Measurements from ENCODE around the gene ZNF578. TPM values are rescaled to one million over a fixed set of nuclear protein-coding genes. Genes with fewer than 3 reads are reported as not detected.
"Not testable (repeated sequence)": the region's sequence is repeated elsewhere in the genome, so short reads cannot be mapped to it uniquely, and the experiment has no call there.

The ZNF578 gene
- total RNA-seq: 2.6 TPM
- long read RNA-seq: 0 reads

- peak; percentile 91 for DNase-seq
- intact Hi-C loops (cut with DNase I): no loop called here
- peak; percentile 99 for ATAC-seq (ENCODE audit: poor library complexity)
Observed at GRCh38 chr19:52453324-52454094, at the start of gene ZNF578. TSS of gene ZNF578 (plus strand) at chr19:52453553. CDS start at chr19:52501846, 48,293 bp downstream.

DNA sequence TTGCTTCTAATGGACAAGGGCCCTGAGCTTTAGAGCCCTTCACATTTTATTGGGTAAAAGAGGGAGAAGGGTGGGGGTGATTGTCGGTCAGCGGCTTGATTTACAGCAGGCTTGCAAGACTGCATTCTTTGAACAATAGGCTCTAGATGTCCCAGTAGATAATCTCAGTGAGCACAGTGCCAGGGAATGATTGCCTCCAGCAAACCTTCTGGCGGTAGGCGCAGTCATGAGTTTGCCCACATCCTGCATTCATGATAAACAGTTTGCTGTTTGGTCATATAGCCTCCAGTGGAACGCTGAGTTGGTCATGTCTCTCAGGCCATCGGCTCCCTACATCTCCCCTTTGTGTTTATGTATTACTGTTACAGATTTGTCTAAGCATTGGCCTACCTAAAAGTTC lies 43.1 kb upstream of the ZNF578 start:
- ATAC-seq (ENCODE audit: poor library complexity) (no peak), DNase-seq (no peak)
- intact Hi-C loops (cut with DNase I): no loop called here

DNA sequence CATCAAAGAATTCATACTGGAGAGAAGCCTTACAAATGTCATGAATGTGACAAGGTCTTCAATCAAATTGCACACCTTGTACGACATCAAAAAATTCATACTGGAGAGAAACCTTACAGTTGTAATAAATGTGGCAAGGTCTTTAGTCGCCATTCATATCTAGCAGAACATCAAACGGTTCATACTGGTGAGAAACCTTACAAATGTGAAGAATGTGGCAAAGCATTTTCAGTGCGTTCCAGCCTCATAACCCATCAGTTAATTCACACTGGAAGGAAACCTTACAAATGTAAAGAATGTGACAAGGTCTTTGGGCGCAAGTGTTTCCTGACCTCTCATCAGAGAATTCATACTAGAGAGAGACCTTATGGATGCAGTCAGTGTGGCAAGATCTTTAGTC lies 37.6 kb upstream of the ZNF578 start:
- intact Hi-C loops (cut with DNase I): no loop called here
- no peak for DNase-seq
- ATAC-seq (ENCODE audit: poor library complexity): no peak

DNA sequence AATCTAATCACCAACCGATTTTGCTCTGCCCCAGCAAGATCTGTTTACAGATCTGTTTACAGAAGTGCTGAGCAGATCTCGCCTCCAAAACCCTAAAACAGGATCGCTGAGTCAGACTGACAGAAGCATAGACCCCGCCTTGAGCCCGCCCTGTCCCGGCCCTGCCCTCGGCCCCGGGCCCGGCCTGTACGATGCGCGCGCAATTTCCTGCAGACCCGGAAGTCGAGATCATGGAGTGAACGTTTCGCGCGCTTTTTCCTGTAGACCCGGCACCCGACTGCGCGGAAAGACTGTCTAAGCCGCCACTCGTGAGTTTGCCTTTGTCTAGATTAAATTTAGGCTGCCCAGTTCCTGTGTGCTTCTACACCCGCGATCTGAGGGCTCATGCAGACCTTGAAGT lies 24.4 kb upstream of the ZNF578 start, which contains the start of gene ZNF534:
Gene ZNF534, plus strand, starts transcription at position 212 of the 400 bp plus-strand sequence. CDS start 2,327 bp downstream, outside the sequence.
- DNase-seq (no peak), ATAC-seq (ENCODE audit: poor library complexity) (no peak)
- intact Hi-C loops (cut with DNase I): no loop called here

- ATAC-seq (ENCODE audit: poor library complexity) (no peak), DNase-seq (no peak)
- intact Hi-C loops (cut with DNase I): no loop called here
Observed at GRCh38 chr19:52442179-52442578, 11.2 kb upstream of the ZNF578 start.

GRCh38 chr19:52444506-52444905 lies 8.8 kb upstream of the ZNF578 start:
- no peak for ATAC-seq (ENCODE audit: poor library complexity)
- DNase-seq: no peak
- intact Hi-C loops (cut with DNase I): no loop called here

- ATAC-seq (ENCODE audit: poor library complexity): no peak
- intact Hi-C loops (cut with DNase I): no loop called here
- no peak for DNase-seq
Observed at GRCh38 chr19:52451241-52451640, 2.1 kb upstream of the ZNF578 start.

GRCh38 chr19:52464798-52465470 lies 11.6 kb downstream of the ZNF578 start:
- intact Hi-C loops (cut with DNase I): no loop called here
- ATAC-seq (ENCODE audit: poor library complexity): no peak
- no peak for DNase-seq

DNA sequence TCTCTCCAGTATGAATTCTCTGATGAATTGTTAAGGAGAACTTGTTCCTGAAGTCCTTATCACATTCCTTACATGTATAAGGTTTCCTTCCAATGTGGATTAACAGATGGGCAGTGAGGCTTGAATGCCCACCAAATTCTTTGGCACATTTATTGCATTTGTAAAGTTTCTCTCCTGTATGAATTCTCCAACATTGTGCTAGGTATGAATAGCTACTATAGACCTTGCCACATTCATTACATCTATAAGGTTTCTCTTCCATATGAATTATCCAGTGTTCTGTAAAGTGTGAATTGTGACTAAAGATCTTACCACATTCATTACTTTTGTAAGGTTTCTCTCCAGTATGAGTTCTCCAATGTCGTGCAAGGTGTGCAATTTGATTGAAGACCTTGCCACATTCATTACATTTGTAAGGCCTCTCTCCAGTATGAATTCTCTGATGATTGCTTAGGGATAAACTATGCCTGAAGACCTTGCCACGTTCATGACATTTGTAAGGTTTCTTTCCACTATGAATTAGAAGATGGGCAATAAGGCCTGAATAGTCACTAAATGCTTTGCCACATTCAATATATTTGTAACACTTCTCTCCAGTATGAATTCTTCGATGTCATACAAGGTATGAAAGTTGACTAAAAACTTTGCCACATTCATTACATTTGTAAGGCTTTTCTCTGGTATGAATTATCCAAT lies 20.4 kb downstream of the ZNF578 start:
- no peak for ATAC-seq (ENCODE audit: poor library complexity)
- intact Hi-C loops (cut with DNase I): no loop called here
- DNase-seq: no peak

GRCh38 chr19:52474351-52475127 lies 21.2 kb downstream of the ZNF578 start:
- intact Hi-C loops (cut with DNase I): no loop called here
- no peak for ATAC-seq (ENCODE audit: poor library complexity)
- DNase-seq: no peak

DNA sequence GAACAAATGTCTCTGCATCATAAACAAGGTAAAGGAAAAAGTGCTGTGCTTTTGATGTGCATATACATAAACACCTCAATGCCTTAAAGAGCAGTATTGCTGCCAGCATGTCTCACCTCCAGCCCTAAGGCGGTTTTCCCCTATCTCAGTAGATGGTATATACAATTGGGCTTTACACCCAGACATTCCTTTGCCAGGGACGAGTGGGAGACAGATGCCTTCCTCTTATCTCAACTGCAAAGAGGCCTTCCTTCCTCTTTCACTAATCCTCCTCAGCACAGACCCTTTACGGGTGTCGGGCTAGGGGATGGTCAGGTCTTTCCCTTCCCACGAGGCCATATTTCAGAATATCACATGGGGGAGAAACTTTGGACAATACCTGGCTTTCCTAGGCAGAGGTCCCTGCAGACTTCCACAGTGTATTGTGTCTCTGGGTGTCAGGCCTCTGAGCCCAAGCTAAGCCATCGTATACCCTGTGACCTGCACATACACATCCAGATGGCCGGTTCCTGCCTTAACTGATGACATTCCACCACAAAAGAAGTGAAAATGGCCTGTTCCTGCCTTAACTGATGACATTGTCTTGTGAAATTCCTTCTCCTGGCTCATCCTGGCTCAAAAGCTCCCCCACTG lies 30.9 kb downstream of the ZNF578 start:
- intact Hi-C loops (cut with DNase I); ATAC-seq (ENCODE audit: poor library complexity): not testable (repeated sequence)

GRCh38 chr19:52485064-52485463 lies 31.7 kb downstream of the ZNF578 start:
- ATAC-seq (ENCODE audit: poor library complexity); intact Hi-C loops (cut with DNase I); DNase-seq: not testable (repeated sequence)

More for the DNA sequence above, 30.9 kb downstream of the ZNF578 start:
- not testable (repeated sequence) for DNase-seq

GRCh38 chr19:52485561-52486240 lies 32.3 kb downstream of the ZNF578 start:
- intact Hi-C loops (cut with DNase I); DNase-seq; ATAC-seq (ENCODE audit: poor library complexity): not testable (repeated sequence)

DNA sequence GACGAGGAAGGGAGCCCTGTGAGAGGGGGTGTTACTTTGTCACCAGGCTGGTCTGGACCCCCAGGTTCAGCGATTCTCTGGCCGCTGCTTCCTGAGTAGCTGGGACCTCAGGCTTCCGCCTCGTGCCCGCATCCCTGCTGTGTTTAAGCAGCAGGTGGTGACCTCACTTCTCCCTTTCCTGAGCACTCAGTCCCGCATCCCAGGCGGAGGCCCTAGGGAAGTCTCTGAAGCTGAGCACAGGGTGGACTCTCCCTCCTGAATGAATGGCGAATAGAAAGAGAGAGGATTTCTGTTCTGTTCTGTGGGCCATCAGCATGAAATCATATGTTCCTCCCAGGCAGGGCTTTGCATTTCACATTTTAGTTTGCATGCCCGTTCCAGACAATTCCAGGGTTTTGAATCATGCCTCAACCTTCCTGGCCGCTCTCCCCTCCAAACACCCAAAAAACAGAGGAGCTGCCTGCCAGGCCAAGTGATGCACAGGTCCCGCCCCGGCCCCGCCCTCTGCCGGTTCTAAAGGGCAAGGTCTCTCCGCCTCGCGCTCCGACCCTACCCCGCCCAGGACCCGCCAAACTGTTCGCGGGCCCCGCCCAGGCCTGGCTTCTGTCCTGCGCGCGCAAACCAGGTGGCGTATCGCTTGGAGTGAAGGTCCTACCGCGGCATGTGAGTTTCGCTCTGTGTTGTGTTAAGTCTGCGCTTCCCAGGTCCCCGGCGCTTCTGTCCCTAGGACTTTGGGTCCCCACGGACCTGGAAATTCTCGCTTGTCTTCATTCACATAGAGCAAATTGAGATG lies 39.0 kb downstream of the ZNF578 start:
- intact Hi-C loops (cut with DNase I): no loop called here
- ATAC-seq (ENCODE audit: poor library complexity) (peak; percentile 71), DNase-seq (no peak)

GRCh38 chr19:52492994-52493470 lies 39.7 kb downstream of the ZNF578 start:
- ATAC-seq (ENCODE audit: poor library complexity): peak; percentile 87
- no peak for DNase-seq
- intact Hi-C loops (cut with DNase I): no loop called here

GRCh38 chr19:52494518-52494917 lies 41.2 kb downstream of the ZNF578 start:
- no peak for ATAC-seq (ENCODE audit: poor library complexity)
- intact Hi-C loops (cut with DNase I): no loop called here
- DNase-seq: no peak

DNA sequence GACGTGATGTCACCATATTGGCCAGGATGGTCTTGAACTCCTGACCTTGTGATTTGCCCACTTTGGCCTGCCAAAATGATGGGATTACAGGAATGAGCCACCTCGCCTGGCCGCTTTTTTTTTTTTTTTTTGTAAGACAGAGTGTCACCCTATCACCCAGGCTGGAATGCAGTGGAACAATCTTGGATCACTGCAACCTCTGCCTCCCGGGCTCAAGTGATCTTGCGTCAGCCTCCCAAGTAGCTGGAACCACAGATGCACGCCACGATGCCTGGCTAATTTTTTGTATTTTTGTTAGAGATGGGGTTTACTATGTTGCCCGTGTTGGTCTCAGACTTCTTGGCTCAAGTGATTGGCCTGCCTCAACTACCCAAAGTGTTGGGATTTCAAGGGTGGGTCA lies 45.2 kb downstream of the ZNF578 start:
- intact Hi-C loops (cut with DNase I): no loop called here
- ATAC-seq (ENCODE audit: poor library complexity) (no peak), DNase-seq (no peak)
